Endothelial cell (in vitro differentiated cells): ENCODE results near the gene PHYHD1. TPM values are rescaled to one million over a fixed set of nuclear protein-coding genes. Genes with fewer than 3 reads are reported as not detected.
"Not testable (repeated sequence)": the region's sequence is repeated elsewhere in the genome, so short reads cannot be mapped to it uniquely, and the experiment has no call there.

ENCODE experiments used
- DNase-seq: peaks from one replicate; pipeline ENCODE4 v3.0.0; 2021; ENCODE audit warnings: low spot score
- H3K27ac Mint-ChIP-seq: one replicate; pipeline ENCODE4 v1.8.0; 2021; ENCODE audit warnings: mixed read lengths, inconsistent platforms; ENCODE audit not compliant: unreplicated experiment
- H3K27me3 Mint-ChIP-seq: one replicate; pipeline ENCODE4 v1.8.0; 2021; ENCODE audit warnings: mild to moderate bottlenecking, moderate library complexity, mixed read lengths, inconsistent platforms; ENCODE audit not compliant: unreplicated experiment
- H3K36me3 Mint-ChIP-seq: one replicate; pipeline ENCODE4 v1.8.0; 2021; ENCODE audit warnings: mild to moderate bottlenecking, low read depth, mixed read lengths, inconsistent platforms; ENCODE audit not compliant: unreplicated experiment
- H3K4me1 Mint-ChIP-seq: one replicate; pipeline ENCODE4 v1.8.0; 2021; ENCODE audit warnings: mild to moderate bottlenecking, mixed read lengths, inconsistent platforms; ENCODE audit not compliant: unreplicated experiment
- H3K4me3 Mint-ChIP-seq: one replicate; pipeline ENCODE4 v1.8.0; 2021; ENCODE audit warnings: mild to moderate bottlenecking, mixed read lengths, inconsistent platforms; ENCODE audit not compliant: unreplicated experiment
- H3K9me3 Mint-ChIP-seq: one replicate; pipeline ENCODE4 v1.8.0; 2021; ENCODE audit warnings: mixed read lengths, inconsistent platforms; ENCODE audit not compliant: unreplicated experiment
- CTCF ChIP-seq: fragments of 200-600 bp; sonication (generic); IDR thresholded peaks from one replicate; pipeline ENCODE4 v1.5.0; 2021; ENCODE audit warnings: antibody characterized with exemption; ENCODE audit not compliant: unreplicated experiment
- total RNA-seq: library from RNA; stranded (reverse); fragmentation: NEBNext Ultra II Directional; extraction: Animal tissue kit (Norgen Biotek cat#: 25700); gene quantifications from one replicate; pipeline ENCODE4 v1.2.1, GENCODE V29; 2021; ENCODE audit not compliant: unreplicated experiment

The PHYHD1 gene
- total RNA-seq, 1 donor from 2014 or later: 10.3 TPM

GRCh38 chr9:128940946-128941755, 20.4 kb downstream of the PHYHD1 start:
- no peaks in the 10 kb centered on the region for H3K9me3 Mint-ChIP-seq
- TF ChIP-seq CTCF: no peak
- H3K27ac Mint-ChIP-seq: no peak overlapping the region

DNA sequence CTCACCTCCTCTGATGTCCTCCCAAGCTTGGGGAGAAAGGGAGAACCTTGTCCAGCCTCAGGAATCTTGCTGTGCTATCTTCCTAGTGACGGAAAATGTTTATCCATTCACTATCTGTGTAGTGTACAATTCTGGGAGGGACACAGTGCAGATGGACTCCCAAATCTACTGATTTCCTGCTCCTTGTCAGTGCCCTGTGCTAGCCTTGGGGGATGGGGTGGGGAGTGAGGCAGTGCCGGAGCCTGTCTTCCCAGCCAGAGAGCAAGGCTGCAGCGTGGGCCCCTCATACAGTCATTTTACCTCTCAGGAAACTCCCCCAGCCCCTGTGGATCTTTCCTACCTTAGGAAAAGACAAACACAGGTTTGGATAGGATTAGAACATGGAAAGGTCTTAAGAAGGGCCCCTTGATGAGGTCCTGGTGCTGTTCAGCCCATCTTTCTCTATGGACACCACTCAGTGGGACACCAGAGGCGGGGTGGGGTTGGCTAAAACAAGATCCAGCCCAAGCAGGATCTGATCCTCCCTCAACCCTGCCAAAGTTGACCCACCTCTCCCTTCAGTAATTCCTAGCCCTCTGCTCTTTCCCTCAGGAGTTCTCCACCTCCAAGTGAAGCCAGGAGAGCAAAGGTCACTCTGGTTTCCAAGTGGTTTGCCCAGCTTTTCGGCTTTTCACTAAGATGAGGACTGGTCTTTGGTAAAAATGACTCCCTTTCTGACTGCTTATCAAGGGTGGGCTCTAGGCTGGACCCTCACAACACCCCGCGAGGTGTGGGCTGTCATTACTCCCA, 23.2 kb downstream of the PHYHD1 start:
- TF ChIP-seq CTCF: no peak
- Mint-ChIP-seq H3K36me3 (peaks cover 14% of the 10 kb centered on the region), H3K4me3 (no peak overlapping the region), H3K27ac (no peak overlapping the region), H3K27me3 (peaks cover 10% of the 10 kb centered on the region), H3K9me3 (no peaks in the 10 kb centered on the region), H3K4me1 (peaks cover 34% of the 10 kb centered on the region)
- no peak for DNase-seq

More at GRCh38 chr9:128940946-128941755, 20.4 kb downstream of the PHYHD1 start:
- no peak overlapping the region for H3K4me3 Mint-ChIP-seq
- H3K36me3 Mint-ChIP-seq: peaks cover 6% of the 10 kb centered on the region
- no peak for DNase-seq
- peaks cover 22% of the 10 kb centered on the region for H3K4me1 Mint-ChIP-seq
- H3K27me3 Mint-ChIP-seq: peaks cover 7% of the 10 kb centered on the region

- H3K9me3 Mint-ChIP-seq, H3K27ac Mint-ChIP-seq, DNase-seq, H3K27me3 Mint-ChIP-seq, H3K4me3 Mint-ChIP-seq: not testable (repeated sequence)
- Mint-ChIP-seq H3K4me1 (peaks cover 34% of the 10 kb centered on the region), H3K36me3 (peaks cover 14% of the 10 kb centered on the region)
Measured at GRCh38 chr9:128944966-128945365, 24.2 kb downstream of the PHYHD1 start.

- no peak for DNase-seq
- H3K27ac Mint-ChIP-seq: peak overlapping the region; percentile 67
Measured at GRCh38 chr9:128945798-128946501, 25.2 kb downstream of the PHYHD1 start.

More at GRCh38 chr9:128945798-128946501, 25.2 kb downstream of the PHYHD1 start:
- TF ChIP-seq CTCF: no peak
- no peaks in the 10 kb centered on the region for H3K9me3 Mint-ChIP-seq
- peaks cover 27% of the 10 kb centered on the region for H3K4me1 Mint-ChIP-seq
- H3K4me3 Mint-ChIP-seq: peak overlapping the region; percentile 97
- peaks cover 10% of the 10 kb centered on the region for H3K27me3 Mint-ChIP-seq
- H3K36me3 Mint-ChIP-seq: peaks cover 14% of the 10 kb centered on the region
